Keratinocyte (primary cell): Measurements from ENCODE around the gene SPAG5. TPM values are rescaled to one million over a fixed set of nuclear protein-coding genes. Genes with fewer than 3 reads are reported as not detected.

Experiments used
- DNase-seq: peaks from one replicate; pipeline ENCODE4 v3.0.0-alpha.2; 2011; ENCODE audit warnings: low read depth, missing footprints, low spot score
- FAIRE-seq: peaks from 2 replicates; lab custom pipeline; 2011; peaks lifted over from hg19 to GRCh38; lab: Jason Lieb, UNC
- H2AFZ ChIP-seq: 2 replicates; pipeline ENCODE4 v1.6.0; 2012; ENCODE audit warnings: low read length, control low read depth, inconsistent platforms; ENCODE audit not compliant: control insufficient read depth
- H3K27ac ChIP-seq: 2 replicates; pipeline ENCODE4 v1.5.1; 2011; ENCODE audit warnings: low read length; ENCODE audit not compliant: control insufficient read depth, insufficient read depth
- H3K27me3 ChIP-seq: 3 replicates; pipeline ENCODE4 v1.6.0; 2011; ENCODE audit warnings: low read length; ENCODE audit not compliant: control insufficient read depth, insufficient read depth; ENCODE audit errors: extremely low read depth
- H3K36me3 ChIP-seq, 2 experiments: 2 replicates in 1 of 2; 3 replicates in 1 of 2; pipeline ENCODE4 v1.5.1; 2011; ENCODE audit warnings: low read length in 2 of 2, mild to moderate bottlenecking in 1 of 2; ENCODE audit not compliant: control insufficient read depth in 2 of 2, insufficient read depth in 2 of 2; ENCODE audit errors: extremely low read depth in 1 of 2
- H3K4me1 ChIP-seq: 3 replicates; pipeline ENCODE4 v1.5.1; 2011; ENCODE audit warnings: low read length; ENCODE audit not compliant: control insufficient read depth, insufficient read depth; ENCODE audit errors: extremely low read depth
- H3K4me2 ChIP-seq: 3 replicates; pipeline ENCODE4 v1.6.0; 2011; ENCODE audit warnings: low read depth, low read length; ENCODE audit not compliant: control insufficient read depth, insufficient read depth; ENCODE audit errors: extremely low read depth
- H3K4me3 ChIP-seq, 3 experiments: fragments of 200-600 bp in 1 of 3; sonication (generic) in 1 of 3; 2 replicates in 2 of 3; 3 replicates in 1 of 3; pipeline ENCODE4 v1.5.1; 2011 to 2016; ENCODE audit warnings: low read length in 3 of 3, mild to moderate bottlenecking in 3 of 3, control low read depth in 2 of 3, inconsistent platforms in 1 of 3, low read depth in 1 of 3, mixed read lengths in 1 of 3, mixed run types in 1 of 3, moderate library complexity in 1 of 3; ENCODE audit not compliant: control insufficient read depth in 2 of 3, insufficient read depth in 2 of 3; ENCODE audit errors: extremely low read depth in 1 of 3
- H3K79me2 ChIP-seq: 2 replicates; pipeline ENCODE4 v1.6.0; 2012; ENCODE audit warnings: low read length; ENCODE audit not compliant: control insufficient read depth, insufficient read depth
- H3K9ac ChIP-seq: 3 replicates; pipeline ENCODE4 v1.6.0; 2011; ENCODE audit warnings: low read length; ENCODE audit not compliant: control insufficient read depth, insufficient read depth; ENCODE audit errors: extremely low read depth
- H3K9me1 ChIP-seq: 3 replicates; pipeline ENCODE4 v1.6.0; 2011; ENCODE audit warnings: low read length; ENCODE audit not compliant: control insufficient read depth, insufficient read depth; ENCODE audit errors: extremely low read depth
- H3K9me3 ChIP-seq: 2 replicates; pipeline ENCODE4 v1.5.1; 2012; ENCODE audit warnings: low read depth, low read length; ENCODE audit not compliant: control insufficient read depth
- H4K20me1 ChIP-seq: 3 replicates; pipeline ENCODE4 v1.6.0; 2011; ENCODE audit warnings: low read length; ENCODE audit not compliant: control insufficient read depth, insufficient read depth; ENCODE audit errors: extremely low read depth
- CTCF ChIP-seq, 3 experiments: IDR thresholded peaks in 1 of 3; conservative IDR thresholded peaks in 1 of 3; optimal IDR thresholded peaks in 1 of 3; 2 replicates in 2 of 3; 3 replicates in 1 of 3; pipeline versions ENCODE3 to v1.5.1; 2011; ENCODE audit warnings: low read length in 3 of 3, mild to moderate bottlenecking in 3 of 3, moderate library complexity in 2 of 3, control low read depth in 1 of 3, inconsistent platforms in 1 of 3; ENCODE audit not compliant: insufficient read depth in 2 of 3; ENCODE audit errors: extremely low read depth in 1 of 3
- EZH2 ChIP-seq: IDR thresholded peaks from one replicate; pipeline ENCODE4 v1.6.1; 2012; ENCODE audit warnings: inconsistent platforms, mild to moderate bottlenecking, low read length, moderate library complexity
- dilution Hi-C: fragments of 300-500 bp; cut with MboI; formaldehyde crosslinking; loops from one replicate; pipeline ENCODE4 v1.7.0; 2020; ENCODE audit warnings: low sequenced_read_pairs; ENCODE audit not compliant: extremely low pct_ligation_motif_present
- polyA plus RNA-seq, 5 experiments: library from polyadenylated mRNA; depleted of rRNA in 3 of 5; stranded (reverse) in 3 of 5; stranded (forward) in 1 of 5; unstranded in 1 of 5; fragments of >200 nt; gene quantifications; 1 replicate in 1 of 5; 2 replicates in 3 of 5; 3 replicates in 1 of 5; pipeline versions ENCODE4 v1.2.1 to v1.2.3, GENCODE V29; 2011 to 2012; ENCODE audit warnings: missing spikeins in 2 of 5, low read depth in 1 of 5, low replicate concordance in 1 of 5

The SPAG5 gene
- polyA plus RNA-seq, 1 donor (not counting 4 experiments of a cell fraction or from before 2014, with no cell fraction given): 21.1 TPM

DNA sequence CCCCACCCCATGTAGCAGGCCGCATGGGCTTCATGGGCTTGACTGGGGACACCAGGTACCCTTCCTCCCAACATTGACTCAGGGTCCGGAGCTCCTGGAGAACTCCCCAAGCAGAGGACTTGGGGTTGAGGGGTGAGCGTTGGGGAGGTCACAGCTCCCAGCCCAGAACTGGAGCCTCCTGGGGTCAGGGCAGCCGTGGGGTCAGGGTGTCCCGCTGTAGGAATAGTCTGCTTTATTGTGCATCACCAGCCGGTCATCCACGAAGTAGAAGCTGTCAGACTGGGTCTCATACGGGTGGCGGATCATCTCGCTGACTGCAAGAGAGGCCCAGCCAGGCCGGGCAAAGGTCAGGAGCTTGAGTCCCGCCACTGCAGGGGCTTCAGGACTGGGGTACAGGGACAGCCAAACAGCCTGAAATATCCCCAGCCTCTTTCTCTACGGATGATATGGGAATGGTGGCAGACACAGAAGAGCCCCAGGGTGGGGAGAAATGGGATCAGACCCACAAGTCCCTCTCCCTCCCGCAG lies 51.7 kb downstream of the SPAG5 start:
- Histone ChIP-seq H3K27ac (no peak overlapping the region), H3K9me3 (no peaks in the 10 kb centered on the region), H3K4me2 (no peak overlapping the region), H2AFZ (no peak overlapping the region), H3K4me3 (no peak overlapping the region), H3K79me2 (peaks cover 3% of the 10 kb centered on the region), H3K9ac (no peak overlapping the region), H3K4me1 (peaks cover 6% of the 10 kb centered on the region), H3K36me3 (peaks cover 0 to 3% of the 10 kb centered on the region in 2 experiments), H4K20me1 (no peaks in the 10 kb centered on the region), H3K27me3 (no peaks in the 10 kb centered on the region), H3K9me1 (no peaks in the 10 kb centered on the region)
- TF ChIP-seq CTCF (optimal IDR thresholded peaks at IDR 0.05 in 1 of 3, IDR thresholded peaks at IDR 0.05 in 1 of 3, conservative IDR thresholded peaks at IDR 0.05 in 1 of 3; ENCODE audit: extremely low read depth in 1 of 3, insufficient read depth in 2 of 3, low read length in 3 of 3): no peak
- no peak for TF ChIP-seq EZH2
- dilution Hi-C loops: no loop called here
- FAIRE-seq (no peak), DNase-seq (no peak)

GRCh38 chr17:28545787-28546415 lies 52.9 kb downstream of the SPAG5 start:
- no peak for FAIRE-seq
- dilution Hi-C loops: no loop called here

More at GRCh38 chr17:28545787-28546415, 52.9 kb downstream of the SPAG5 start:
- no peak overlapping the region for H3K4me2 ChIP-seq
- no peak overlapping the region for H3K4me3 ChIP-seq
- no peak overlapping the region for H3K27ac ChIP-seq
- no peaks in the 10 kb centered on the region for H3K9me3 ChIP-seq
- TF ChIP-seq EZH2: no peak
- no peaks in the 10 kb centered on the region for H3K79me2 ChIP-seq
- no peaks in the 10 kb centered on the region for H4K20me1 ChIP-seq
- H3K36me3 ChIP-seq: peaks cover 0 to 3% of the 10 kb centered on the region in 2 experiments
- H3K27me3 ChIP-seq: no peaks in the 10 kb centered on the region
- no peaks in the 10 kb centered on the region for H3K9me1 ChIP-seq
- H3K4me1 ChIP-seq: no peaks in the 10 kb centered on the region
- DNase-seq: no peak
- H3K9ac ChIP-seq: no peak overlapping the region
- no peak overlapping the region for H2AFZ ChIP-seq
